CD14-positive monocyte (primary cell): ENCODE data around the gene ZNF385D. TPM values are rescaled to one million over a fixed set of nuclear protein-coding genes. Genes with fewer than 3 reads are reported as not detected.

Source experiments
- DNase-seq, 3 donors: peaks; one replicate each; pipeline ENCODE4 v3.0.0-alpha.2; 2011 to 2022
- H2AFZ ChIP-seq: 2 replicates; pipeline ENCODE4 v1.6.0; 2012; ENCODE audit warnings: mild to moderate bottlenecking, low read depth, low read length, inconsistent platforms; ENCODE audit not compliant: insufficient read depth, poor library complexity, severe bottlenecking
- H3K27ac ChIP-seq, 2 donors: 1 replicate in 1 of 2; 2 replicates in 1 of 2; pipeline ENCODE4 v1.5.1; 2012 to 2013; ENCODE audit warnings: low read length in 2 of 2, control low read depth in 1 of 2, inconsistent platforms in 1 of 2, low read depth in 1 of 2, mild to moderate bottlenecking in 1 of 2
- H3K27me3 ChIP-seq, 2 donors: one replicate each; pipeline versions ENCODE4 v1.6.0 to v1.6.1; 2011 to 2013; ENCODE audit warnings: low read length in 2 of 2; ENCODE audit not compliant: control insufficient read depth in 2 of 2, insufficient read depth in 2 of 2
- H3K36me3 ChIP-seq, 2 donors: replicated peaks in 1 of 2; 1 replicate in 1 of 2; 2 replicates in 1 of 2; pipeline versions ENCODE4 v1.5.1 to v1.6.1; 2012 to 2013; ENCODE audit warnings: low read length in 2 of 2, control low read depth in 1 of 2, inconsistent platforms in 1 of 2, mild to moderate bottlenecking in 1 of 2; ENCODE audit not compliant: insufficient read depth in 2 of 2, control insufficient read depth in 1 of 2
- H3K4me1 ChIP-seq, 2 donors: 1 replicate in 1 of 2; 2 replicates in 1 of 2; pipeline versions ENCODE4 v1.5.1 to v1.6.1; 2012 to 2013; ENCODE audit warnings: low read length in 2 of 2, control low read depth in 1 of 2, inconsistent platforms in 1 of 2, mild to moderate bottlenecking in 1 of 2, moderate library complexity in 1 of 2; ENCODE audit not compliant: insufficient read depth in 2 of 2, control insufficient read depth in 1 of 2
- H3K4me2 ChIP-seq: replicated peaks from 2 replicates; pipeline ENCODE3; 2012; ENCODE audit warnings: low read length, moderate library complexity, mild to moderate bottlenecking; ENCODE audit not compliant: poor library complexity, severe bottlenecking; ENCODE audit errors: extremely low read depth
- H3K4me3 ChIP-seq, 3 experiments: fragments of 200-600 bp in 1 of 3; sonication (generic) in 1 of 3; replicated peaks in 1 of 3; 1 replicate in 2 of 3; 2 replicates in 1 of 3; pipeline ENCODE4 v1.5.1; 2011 to 2013; ENCODE audit warnings: low read length in 3 of 3, mild to moderate bottlenecking in 3 of 3, control low read depth in 2 of 3, low read depth in 2 of 3, inconsistent platforms in 1 of 3, moderate library complexity in 1 of 3
- H3K79me2 ChIP-seq: 2 replicates; pipeline ENCODE4 v1.6.0; 2012; ENCODE audit warnings: mild to moderate bottlenecking, control low read depth, inconsistent platforms, low read length, moderate library complexity; ENCODE audit not compliant: insufficient read depth
- H3K9ac ChIP-seq: 2 replicates; pipeline ENCODE4 v1.6.0; 2017; ENCODE audit warnings: low read length, mild to moderate bottlenecking; ENCODE audit not compliant: insufficient read depth, poor library complexity, severe bottlenecking
- H3K9me3 ChIP-seq, 2 donors: replicated peaks in 1 of 2; 1 replicate in 1 of 2; 2 replicates in 1 of 2; pipeline versions ENCODE4 v1.5.1 to v1.6.1; 2012 to 2013; ENCODE audit warnings: low read length in 2 of 2, control low read depth in 1 of 2; ENCODE audit not compliant: control insufficient read depth in 1 of 2, insufficient read depth in 1 of 2
- H4K20me1 ChIP-seq: 2 replicates; pipeline ENCODE4 v1.6.0; 2012; ENCODE audit warnings: mild to moderate bottlenecking, low read length, control low read depth, moderate library complexity; ENCODE audit not compliant: insufficient read depth
- H3K27ac Mint-ChIP-seq, 7 donors: one replicate each; pipeline ENCODE4 v1.8.0; 2020; ENCODE audit warnings: mild to moderate bottlenecking in 7 of 7, mixed read lengths in 7 of 7, moderate library complexity in 6 of 7, inconsistent platforms in 2 of 7
- H3K27me3 Mint-ChIP-seq, 3 donors: one replicate each; pipeline ENCODE4 v1.8.0; 2021 to 2022; ENCODE audit warnings: low read depth in 3 of 3, mild to moderate bottlenecking in 3 of 3, mixed read lengths in 3 of 3, moderate library complexity in 3 of 3, inconsistent platforms in 1 of 3
- H3K36me3 Mint-ChIP-seq, 2 donors: one replicate each; pipeline ENCODE4 v1.8.0; 2020; ENCODE audit warnings: mixed read lengths in 2 of 2, inconsistent platforms in 1 of 2, mild to moderate bottlenecking in 1 of 2
- H3K4me1 Mint-ChIP-seq: one replicate; pipeline ENCODE4 v1.8.0; 2020; ENCODE audit warnings: mild to moderate bottlenecking, mixed read lengths
- H3K4me3 Mint-ChIP-seq, 2 donors: one replicate each; pipeline ENCODE4 v1.8.0; 2020; ENCODE audit warnings: mild to moderate bottlenecking in 2 of 2, mixed read lengths in 2 of 2, moderate library complexity in 1 of 2
- H3K9me3 Mint-ChIP-seq, 7 donors: one replicate each; pipeline ENCODE4 v1.8.0; 2020 to 2022; ENCODE audit warnings: mixed read lengths in 7 of 7, mild to moderate bottlenecking in 6 of 7, moderate library complexity in 6 of 7, inconsistent platforms in 2 of 7
- WGBS: methylation state at CpG from one replicate; pipeline ENCODE4 v1.1.5; 2013; ENCODE audit warnings: missing lambda C conversion rate; ENCODE audit not compliant: insufficient coverage; 5-methylcytosine and 5-hydroxymethylcytosine counted together
- intact Hi-C, 2 donors: fragments of 100-400 bp; cut with micrococcal nuclease; formaldehyde crosslinking; loops; one replicate each; pipeline versions ENCODE4 v1.15.0 to v1.15.1; 2023
- polyA plus RNA-seq, 3 donors: library from polyadenylated mRNA; depleted of rRNA in 1 of 3; unstranded in 2 of 3; stranded (reverse) in 1 of 3; fragments of 300-500 nt in 2 of 3; fragments of >200 nt in 1 of 3; fragmentation: Illumina TruSeq in 2 of 3; gene quantifications; 1 replicate in 2 of 3; 2 replicates in 1 of 3; pipeline ENCODE4 v1.2.3, GENCODE V29; 2012 to 2021
- TF ChIP-seq, protein P1 (sequence below): fragments of 200-600 bp; IDR thresholded peaks from one replicate; pipeline ENCODE4 v1.8.0; 2022; ENCODE audit warnings: antibody characterized with exemption, mild to moderate bottlenecking

ZNF385D gene
- polyA plus RNA-seq, 3 donors = not detected

DNA sequence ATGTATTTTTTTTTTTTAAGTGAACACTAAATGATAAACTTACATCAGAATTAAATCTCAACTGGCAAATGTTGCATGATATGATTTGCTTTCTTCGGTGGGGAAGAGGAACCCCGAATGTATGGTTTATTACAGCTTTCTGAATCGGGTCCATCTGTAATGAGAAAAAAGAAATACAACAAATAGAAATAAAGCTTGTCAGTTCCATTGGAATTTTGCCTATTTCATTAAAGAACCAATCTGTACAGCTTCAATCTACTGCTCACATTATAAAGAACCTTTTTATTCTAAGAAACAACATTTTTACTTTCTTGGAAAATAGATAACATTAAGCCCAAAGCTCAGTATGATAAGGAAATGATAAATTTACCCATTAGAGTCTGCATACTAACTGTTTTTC, 186.5 kb downstream of the ZNF385D start:
- H3K9me3 Mint-ChIP-seq = peaks cover 0 to 23% (median 13%) of the 10 kb centered on the region in 7 donors
- no peak overlapping the region for H3K27ac Mint-ChIP-seq
- TF ChIP-seq, protein P1, sequence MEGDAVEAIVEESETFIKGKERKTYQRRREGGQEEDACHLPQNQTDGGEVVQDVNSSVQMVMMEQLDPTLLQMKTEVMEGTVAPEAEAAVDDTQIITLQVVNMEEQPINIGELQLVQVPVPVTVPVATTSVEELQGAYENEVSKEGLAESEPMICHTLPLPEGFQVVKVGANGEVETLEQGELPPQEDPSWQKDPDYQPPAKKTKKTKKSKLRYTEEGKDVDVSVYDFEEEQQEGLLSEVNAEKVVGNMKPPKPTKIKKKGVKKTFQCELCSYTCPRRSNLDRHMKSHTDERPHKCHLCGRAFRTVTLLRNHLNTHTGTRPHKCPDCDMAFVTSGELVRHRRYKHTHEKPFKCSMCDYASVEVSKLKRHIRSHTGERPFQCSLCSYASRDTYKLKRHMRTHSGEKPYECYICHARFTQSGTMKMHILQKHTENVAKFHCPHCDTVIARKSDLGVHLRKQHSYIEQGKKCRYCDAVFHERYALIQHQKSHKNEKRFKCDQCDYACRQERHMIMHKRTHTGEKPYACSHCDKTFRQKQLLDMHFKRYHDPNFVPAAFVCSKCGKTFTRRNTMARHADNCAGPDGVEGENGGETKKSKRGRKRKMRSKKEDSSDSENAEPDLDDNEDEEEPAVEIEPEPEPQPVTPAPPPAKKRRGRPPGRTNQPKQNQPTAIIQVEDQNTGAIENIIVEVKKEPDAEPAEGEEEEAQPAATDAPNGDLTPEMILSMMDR = no peak
- H3K27me3 ChIP-seq = no peaks in the 10 kb centered on the region
- H3K36me3 ChIP-seq = no peaks in the 10 kb centered on the region
- H3K9me3 ChIP-seq = peaks cover 15 to 19% of the 10 kb centered on the region in 2 donors
- no peak overlapping the region for H3K4me3 ChIP-seq
- H3K27me3 Mint-ChIP-seq = no peaks in the 10 kb centered on the region
- intact Hi-C loops = no loop called here
- H2AFZ ChIP-seq = no peak overlapping the region
- no peak overlapping the region for H3K4me2 ChIP-seq
- DNase-seq = no peak
- H3K4me3 Mint-ChIP-seq = no peak overlapping the region
- no CpG with 5 or more reads among the region's 3 CpGs for WGBS
- no peak overlapping the region for H3K9ac ChIP-seq
- no peaks in the 10 kb centered on the region for H3K36me3 Mint-ChIP-seq
- no peaks in the 10 kb centered on the region for H4K20me1 ChIP-seq
- no peak overlapping the region for H3K27ac ChIP-seq
- no peaks in the 10 kb centered on the region for H3K4me1 Mint-ChIP-seq
- H3K4me1 ChIP-seq = no peaks in the 10 kb centered on the region
- H3K79me2 ChIP-seq = no peaks in the 10 kb centered on the region

DNA sequence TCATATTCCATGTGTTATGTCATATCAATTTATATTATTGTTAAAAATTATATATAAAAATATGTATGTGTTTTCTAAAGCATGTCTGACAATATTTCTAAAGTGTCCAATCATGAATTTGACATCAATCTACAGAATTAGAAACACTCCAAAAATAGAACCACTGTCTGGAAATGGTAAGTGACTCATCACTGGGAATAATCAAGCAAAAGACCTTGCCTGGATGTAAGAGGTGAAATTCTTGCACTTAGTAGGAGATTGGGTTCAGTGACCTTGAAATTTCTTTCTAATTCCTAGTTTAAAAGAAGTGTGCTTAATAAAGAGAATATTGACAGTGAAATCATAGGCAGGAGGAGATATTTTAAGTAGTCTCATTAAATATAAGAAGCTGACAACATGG, 188.8 kb downstream of the ZNF385D start:
- no peak overlapping the region for H3K9ac ChIP-seq
- peaks cover 15 to 19% of the 10 kb centered on the region in 2 donors for H3K9me3 ChIP-seq
- Mint-ChIP-seq H3K4me3 (no peak overlapping the region), H3K4me1 (no peaks in the 10 kb centered on the region), H3K27ac (no peak overlapping the region), H3K9me3 (peaks cover 4 to 29% (median 16%) of the 10 kb centered on the region in 7 donors), H3K27me3 (no peaks in the 10 kb centered on the region), H3K36me3 (no peaks in the 10 kb centered on the region)
- intact Hi-C loops = no loop called here
- no peak overlapping the region for H3K27ac ChIP-seq
- DNase-seq = no peak
- no peaks in the 10 kb centered on the region for H3K36me3 ChIP-seq
- H3K79me2 ChIP-seq = no peaks in the 10 kb centered on the region
- TF ChIP-seq, protein P1 = no peak
- no peaks in the 10 kb centered on the region for H3K27me3 ChIP-seq
- no peak overlapping the region for H2AFZ ChIP-seq
- no peak overlapping the region for H3K4me3 ChIP-seq
- no peak overlapping the region for H3K4me2 ChIP-seq
- no peaks in the 10 kb centered on the region for H3K4me1 ChIP-seq
- no peaks in the 10 kb centered on the region for H4K20me1 ChIP-seq
